HepG2 (cell line): ENCODE results near the gene CAPN12. TPM values are rescaled to one million over a fixed set of nuclear protein-coding genes. Genes with fewer than 3 reads are reported as not detected.

Experiments
- ATF6 ChIP-seq: sonication (generic); formaldehyde crosslinking; conservative IDR thresholded peaks from 2 replicates; pipeline ENCODE4 v1.4.0; 2020; ENCODE audit warnings: missing genetic modification reagents
- ATF7 ChIP-seq, 2 experiments: fragments of 450-650 bp in 1 of 2; sonication (generic) in 1 of 2; formaldehyde crosslinking in 1 of 2; IDR thresholded peaks; 2 replicates each; pipeline versions ENCODE4 v1.4.0 to v1.6.1; 2016 to 2020; ENCODE audit warnings: antibody characterized with exemption in 1 of 2, mild to moderate bottlenecking in 1 of 2, missing genetic modification reagents in 1 of 2
- BATF2 ChIP-seq: sonication (generic); formaldehyde crosslinking; IDR thresholded peaks from 2 replicates; pipeline ENCODE4 v1.8.0; 2022; ENCODE audit warnings: mild to moderate bottlenecking, missing genetic modification reagents, moderate library complexity
- DBP ChIP-seq: sonication (generic); formaldehyde crosslinking; IDR thresholded peaks from 2 replicates; pipeline ENCODE4 v1.4.0; 2020; ENCODE audit warnings: missing genetic modification reagents; ENCODE audit errors: not compliant biosample characterization
- ELF3 ChIP-seq: IDR thresholded peaks from 2 replicates; pipeline ENCODE4 v1.6.1; 2016; ENCODE audit warnings: missing genetic modification reagents, missing compliant biosample characterization
- GABPB1 ChIP-seq: IDR thresholded peaks from 2 replicates; pipeline ENCODE4 v1.6.1; 2016; ENCODE audit warnings: mild to moderate bottlenecking, missing genetic modification reagents, moderate library complexity, missing compliant biosample characterization
- HOMEZ ChIP-seq: IDR thresholded peaks from 2 replicates; pipeline ENCODE4 v1.6.1; 2016; ENCODE audit warnings: low read depth
- HOXA9 ChIP-seq: sonication (generic); formaldehyde crosslinking; IDR thresholded peaks from 2 replicates; pipeline ENCODE4 v1.8.1; 2022; ENCODE audit warnings: missing genetic modification reagents, mild to moderate bottlenecking, moderate library complexity, borderline replicate concordance
- POGK ChIP-seq: sonication (generic); formaldehyde crosslinking; conservative IDR thresholded peaks from 2 replicates; pipeline ENCODE4 v1.8.0; 2022; ENCODE audit warnings: mild to moderate bottlenecking, moderate library complexity, missing genetic modification reagents
- SMAD1 ChIP-seq: sonication (generic); formaldehyde crosslinking; IDR thresholded peaks from 2 replicates; pipeline ENCODE4 v1.4.0; 2020; ENCODE audit warnings: missing genetic modification reagents, low read depth, mild to moderate bottlenecking, borderline replicate concordance
- SMARCC2 ChIP-seq: fragments of 450-650 bp; IDR thresholded peaks from 2 replicates; pipeline ENCODE4 v1.6.1; 2017; ENCODE audit warnings: antibody characterized with exemption, mild to moderate bottlenecking
- SMC3 ChIP-seq: IDR thresholded peaks from 2 replicates; pipeline ENCODE4 v1.6.1; 2011; ENCODE audit warnings: low read length, improper control_type of control experiment
- SMYD3 ChIP-seq: sonication (generic); formaldehyde crosslinking; IDR thresholded peaks from 2 replicates; pipeline ENCODE4 v1.8.1; 2023; ENCODE audit warnings: mild to moderate bottlenecking, missing genetic modification reagents
- ZFY ChIP-seq: sonication (generic); formaldehyde crosslinking; IDR thresholded peaks from 2 replicates; pipeline ENCODE4 v1.4.0; 2020; ENCODE audit warnings: missing genetic modification reagents
- ZNF138 ChIP-seq: sonication (generic); formaldehyde crosslinking; IDR thresholded peaks from 2 replicates; pipeline ENCODE4 v1.5.0; 2020; ENCODE audit warnings: mild to moderate bottlenecking, low read depth, missing genetic modification reagents
- ZNF275 ChIP-seq: sonication (generic); formaldehyde crosslinking; IDR thresholded peaks from 2 replicates; pipeline ENCODE4 v1.8.0; 2022; ENCODE audit warnings: missing genetic modification reagents, mild to moderate bottlenecking, inconsistent platforms, borderline replicate concordance
- ZNF333 ChIP-seq: sonication (generic); formaldehyde crosslinking; IDR thresholded peaks from 2 replicates; pipeline ENCODE4 v1.4.0; 2020; ENCODE audit warnings: mild to moderate bottlenecking, missing genetic modification reagents, borderline replicate concordance
- ZNF383 ChIP-seq: sonication (generic); formaldehyde crosslinking; IDR thresholded peaks from 2 replicates; pipeline ENCODE4 v1.4.0; 2020; ENCODE audit warnings: missing genetic modification reagents, mild to moderate bottlenecking, borderline replicate concordance
- ZNF460 ChIP-seq: sonication (generic); formaldehyde crosslinking; IDR thresholded peaks from 2 replicates; pipeline ENCODE4 v1.5.1; 2020; ENCODE audit warnings: missing genetic modification reagents, mild to moderate bottlenecking, borderline replicate concordance
- ZNF552 ChIP-seq: sonication (generic); formaldehyde crosslinking; IDR thresholded peaks from 2 replicates; pipeline ENCODE4 v1.9.0; 2022; ENCODE audit warnings: missing genetic modification reagents, mild to moderate bottlenecking, borderline replicate concordance
- ZNF567 ChIP-seq: sonication (generic); formaldehyde crosslinking; IDR thresholded peaks from 2 replicates; pipeline ENCODE4 v1.8.1; 2023; ENCODE audit warnings: mild to moderate bottlenecking, missing genetic modification reagents, borderline replicate concordance
- ZNF572 ChIP-seq: sonication (generic); formaldehyde crosslinking; IDR thresholded peaks from 2 replicates; pipeline ENCODE4 v1.5.1; 2020; ENCODE audit warnings: mild to moderate bottlenecking, missing genetic modification reagents
- polyA plus RNA-seq, 8 experiments: library from polyadenylated mRNA; depleted of rRNA in 3 of 8; stranded (reverse) in 7 of 8; unstranded in 1 of 8; fragments of >200 nt; fragmentation: Illumina TruSeq in 4 of 8; extraction: Trizol in 4 of 8; gene quantifications; 2 replicates each; pipeline versions ENCODE4 v1.2.1 to v1.2.3, GENCODE V29; 2011 to 2016; ENCODE audit warnings: low read depth in 4 of 8, missing spikeins in 1 of 8, mixed read lengths in 1 of 8; ENCODE audit not compliant: insufficient read depth in 1 of 8
- total RNA-seq, 5 experiments: library from RNA; depleted of rRNA; stranded (reverse); fragments of >200 nt; fragmentation: Illumina TruSeq; extraction: Trizol; gene quantifications; 2 replicates each; pipeline ENCODE4 v1.2.3, GENCODE V29; 2016; ENCODE audit warnings: low read depth in 1 of 5

CAPN12 gene
- total and polyA plus RNA-seq, 2 of the 13 experiments (the other 11 are each of a cell fraction or from before 2014, with no cell fraction given) = 1.6 to 13.6 TPM

GRCh38 chr19:38759590-38760003 lies 15.3 kb upstream of the CAPN12 start (continued):
- TF ChIP-seq ZNF275 (CRISPR knock-in tag) = no peak
- peak; percentile 71; the same call in 1 of the 2 replicates for TF ChIP-seq HOMEZ (CRISPR knock-in tag)
- TF ChIP-seq SMYD3 (CRISPR knock-in tag) = 0 out of 2 replicates have a peak, but pooled peaks have one; percentile 44
- peak; percentile 22; the same call in 1 of the 2 replicates for TF ChIP-seq GABPB1 (CRISPR knock-in tag)
- TF ChIP-seq BATF2 (CRISPR knock-in tag) = no peak
- TF ChIP-seq SMARCC2 = 0 out of 2 replicates have a peak, but pooled peaks have one; percentile 43
- TF ChIP-seq ELF3 (CRISPR knock-in tag) = peak; percentile 97
- no peak for TF ChIP-seq ZNF567 (CRISPR knock-in tag)
- TF ChIP-seq ZNF552 (CRISPR knock-in tag) = no peak
- TF ChIP-seq ZNF333 (CRISPR knock-in tag) = no peak
- TF ChIP-seq ZNF138 (CRISPR knock-in tag) = no peak
- no peak for TF ChIP-seq HOXA9
- TF ChIP-seq ZNF383 (CRISPR knock-in tag) = no peak
- TF ChIP-seq ATF6 (CRISPR knock-in tag) = no peak
- no peak for TF ChIP-seq ZNF572
- 0 out of 2 replicates have a peak, but pooled peaks have one; percentile 20 for TF ChIP-seq ATF7 (IDR thresholded peaks at IDR 0.05)
- TF ChIP-seq ATF7 (CRISPR knock-in tag; IDR thresholded peaks at IDR 0.05) = no peak
- TF ChIP-seq ZNF460 = peak; percentile 99
- TF ChIP-seq SMAD1 = no peak
- no peak for TF ChIP-seq ZFY (CRISPR knock-in tag)
- no peak for TF ChIP-seq DBP (CRISPR knock-in tag)
- peak; percentile 48; the same call in 1 of the 2 replicates for TF ChIP-seq POGK (CRISPR knock-in tag)
- no peak for TF ChIP-seq SMC3
